Endothelial cell (in vitro differentiated cells): ENCODE measurements around the gene SLC1A7. TPM values are rescaled to one million over a fixed set of nuclear protein-coding genes. Genes with fewer than 3 reads are reported as not detected.

Experiments
- DNase-seq: peaks from one replicate; pipeline ENCODE4 v3.0.0; 2021; ENCODE audit warnings: low spot score
- H3K27ac Mint-ChIP-seq: one replicate; pipeline ENCODE4 v1.8.0; 2021; ENCODE audit warnings: mixed read lengths, inconsistent platforms; ENCODE audit not compliant: unreplicated experiment
- H3K27me3 Mint-ChIP-seq: one replicate; pipeline ENCODE4 v1.8.0; 2021; ENCODE audit warnings: mild to moderate bottlenecking, moderate library complexity, mixed read lengths, inconsistent platforms; ENCODE audit not compliant: unreplicated experiment
- H3K36me3 Mint-ChIP-seq: one replicate; pipeline ENCODE4 v1.8.0; 2021; ENCODE audit warnings: mild to moderate bottlenecking, low read depth, mixed read lengths, inconsistent platforms; ENCODE audit not compliant: unreplicated experiment
- H3K4me1 Mint-ChIP-seq: one replicate; pipeline ENCODE4 v1.8.0; 2021; ENCODE audit warnings: mild to moderate bottlenecking, mixed read lengths, inconsistent platforms; ENCODE audit not compliant: unreplicated experiment
- H3K4me3 Mint-ChIP-seq: one replicate; pipeline ENCODE4 v1.8.0; 2021; ENCODE audit warnings: mild to moderate bottlenecking, mixed read lengths, inconsistent platforms; ENCODE audit not compliant: unreplicated experiment
- H3K9me3 Mint-ChIP-seq: one replicate; pipeline ENCODE4 v1.8.0; 2021; ENCODE audit warnings: mixed read lengths, inconsistent platforms; ENCODE audit not compliant: unreplicated experiment
- CTCF ChIP-seq: fragments of 200-600 bp; sonication (generic); IDR thresholded peaks from one replicate; pipeline ENCODE4 v1.5.0; 2021; ENCODE audit warnings: antibody characterized with exemption; ENCODE audit not compliant: unreplicated experiment
- total RNA-seq: library from RNA; stranded (reverse); fragmentation: NEBNext Ultra II Directional; extraction: Animal tissue kit (Norgen Biotek cat#: 25700); gene quantifications from one replicate; pipeline ENCODE4 v1.2.1, GENCODE V29; 2021; ENCODE audit not compliant: unreplicated experiment

Gene SLC1A7
- total RNA-seq, 1 donor from 2014 or later, result not detected

GRCh38 chr1:53141487-53142055, 867 bp downstream of the SLC1A7 start:
- no peak for TF ChIP-seq CTCF

GRCh38 chr1:53140451-53140850, 2.0 kb downstream of the SLC1A7 start:
- H3K27ac Mint-ChIP-seq, result no peak overlapping the region
- H3K4me3 Mint-ChIP-seq, result no peak overlapping the region
- H3K27me3 Mint-ChIP-seq, result peaks cover 12% of the 10 kb centered on the region
- H3K36me3 Mint-ChIP-seq, result no peaks in the 10 kb centered on the region
- no peak for DNase-seq
- H3K9me3 Mint-ChIP-seq, result peaks cover 5% of the 10 kb centered on the region
- H3K4me1 Mint-ChIP-seq, result peaks cover 18% of the 10 kb centered on the region
- no peak for TF ChIP-seq CTCF

More at GRCh38 chr1:53141487-53142055, 867 bp downstream of the SLC1A7 start:
- Mint-ChIP-seq H3K4me1 (peaks cover 20% of the 10 kb centered on the region), H3K9me3 (peaks cover 5% of the 10 kb centered on the region), H3K27ac (no peak overlapping the region), H3K36me3 (no peaks in the 10 kb centered on the region), H3K27me3 (peaks cover 12% of the 10 kb centered on the region), H3K4me3 (no peak overlapping the region)
- no peak for DNase-seq

- Mint-ChIP-seq H3K27me3 (peaks cover 12% of the 10 kb centered on the region), H3K9me3 (peaks cover 5% of the 10 kb centered on the region), H3K36me3 (no peaks in the 10 kb centered on the region), H3K4me1 (peaks cover 14% of the 10 kb centered on the region), H3K27ac (no peak overlapping the region), H3K4me3 (no peak overlapping the region)
- DNase-seq, result no peak
- TF ChIP-seq CTCF, result no peak
Measured at GRCh38 chr1:53139951-53140361, 2.5 kb downstream of the SLC1A7 start.

GRCh38 chr1:53138991-53139884, 3.2 kb downstream of the SLC1A7 start:
- DNase-seq, result no peak
- H3K4me1 Mint-ChIP-seq, result peaks cover 14% of the 10 kb centered on the region
- H3K36me3 Mint-ChIP-seq, result no peaks in the 10 kb centered on the region
- H3K27ac Mint-ChIP-seq, result no peak overlapping the region
- TF ChIP-seq CTCF, result no peak
- peaks cover 5% of the 10 kb centered on the region for H3K9me3 Mint-ChIP-seq
- peaks cover 10% of the 10 kb centered on the region for H3K27me3 Mint-ChIP-seq
- H3K4me3 Mint-ChIP-seq, result no peak overlapping the region

GRCh38 chr1:53137729-53138128, 4.7 kb downstream of the SLC1A7 start:
- peaks cover 14% of the 10 kb centered on the region for H3K4me1 Mint-ChIP-seq
- H3K4me3 Mint-ChIP-seq, result no peak overlapping the region

More at GRCh38 chr1:53137729-53138128, 4.7 kb downstream of the SLC1A7 start:
- no peak for TF ChIP-seq CTCF
- no peaks in the 10 kb centered on the region for H3K36me3 Mint-ChIP-seq
- H3K27ac Mint-ChIP-seq, result no peak overlapping the region
- H3K27me3 Mint-ChIP-seq, result peaks cover 9% of the 10 kb centered on the region
- H3K9me3 Mint-ChIP-seq, result peaks cover 5% of the 10 kb centered on the region
- DNase-seq, result no peak
